KMS-11 (cell line): ENCODE results near the gene SYVN1.
A peak's percentile ranks its signal among the peaks of the same experiment; 100 is the strongest.

Experiments
- H2AFZ ChIP-seq: fragments of 200-600 bp; sonication (generic); 2 replicates; pipeline ENCODE4 v1.6.1; 2016; ENCODE audit warnings: antibody characterized with exemption, mixed run types, low read depth
- H3K27ac ChIP-seq: fragments of 200-600 bp; sonication (generic); 2 replicates; pipeline ENCODE4 v1.6.1; 2016; ENCODE audit warnings: mild to moderate bottlenecking, mixed run types
- H3K27me3 ChIP-seq: fragments of 200-600 bp; sonication (generic); 2 replicates; pipeline ENCODE4 v1.6.1; 2017; ENCODE audit warnings: mild to moderate bottlenecking, low read depth, mixed run types, moderate library complexity; ENCODE audit not compliant: insufficient read depth
- H3K36me3 ChIP-seq: fragments of 200-600 bp; sonication (generic); 2 replicates; pipeline ENCODE4 v1.6.1; 2017; ENCODE audit warnings: mild to moderate bottlenecking, mixed run types; ENCODE audit not compliant: insufficient read depth
- H3K4me1 ChIP-seq: fragments of 200-600 bp; sonication (generic); 2 replicates; pipeline ENCODE4 v1.6.1; 2016; ENCODE audit warnings: mild to moderate bottlenecking, low read depth, mixed run types; ENCODE audit not compliant: poor library complexity, severe bottlenecking
- H3K4me2 ChIP-seq: fragments of 200-600 bp; sonication (generic); 2 replicates; pipeline ENCODE4 v1.7.0; 2016; ENCODE audit warnings: mild to moderate bottlenecking, mixed run types
- H3K4me3 ChIP-seq: fragments of 200-600 bp; sonication (generic); IDR thresholded peaks from 2 replicates; pipeline ENCODE4 v1.6.1; 2017; ENCODE audit warnings: low read depth, low read length, mixed read lengths; ENCODE audit not compliant: insufficient read depth
- H3K79me2 ChIP-seq: fragments of 200-600 bp; sonication (generic); 2 replicates; pipeline ENCODE4 v1.6.1; 2016; ENCODE audit warnings: low read depth, mixed run types; ENCODE audit not compliant: insufficient read depth
- H3K9ac ChIP-seq: fragments of 200-600 bp; sonication (generic); 2 replicates; pipeline ENCODE4 v1.6.1; 2016; ENCODE audit warnings: mild to moderate bottlenecking, mixed run types
- H4K20me1 ChIP-seq: fragments of 200-600 bp; sonication (generic); 2 replicates; pipeline ENCODE4 v1.6.1; 2016; ENCODE audit warnings: mild to moderate bottlenecking, mixed run types; ENCODE audit not compliant: insufficient read depth
- TF ChIP-seq, protein P1 (sequence below): fragments of 200-600 bp; sonication (generic); conservative IDR thresholded peaks from 2 replicates; pipeline ENCODE4 v1.6.1; 2017; ENCODE audit warnings: low read depth, mild to moderate bottlenecking, antibody characterized with exemption, low read length, moderate library complexity, mixed read lengths

SYVN1 gene

DNA sequence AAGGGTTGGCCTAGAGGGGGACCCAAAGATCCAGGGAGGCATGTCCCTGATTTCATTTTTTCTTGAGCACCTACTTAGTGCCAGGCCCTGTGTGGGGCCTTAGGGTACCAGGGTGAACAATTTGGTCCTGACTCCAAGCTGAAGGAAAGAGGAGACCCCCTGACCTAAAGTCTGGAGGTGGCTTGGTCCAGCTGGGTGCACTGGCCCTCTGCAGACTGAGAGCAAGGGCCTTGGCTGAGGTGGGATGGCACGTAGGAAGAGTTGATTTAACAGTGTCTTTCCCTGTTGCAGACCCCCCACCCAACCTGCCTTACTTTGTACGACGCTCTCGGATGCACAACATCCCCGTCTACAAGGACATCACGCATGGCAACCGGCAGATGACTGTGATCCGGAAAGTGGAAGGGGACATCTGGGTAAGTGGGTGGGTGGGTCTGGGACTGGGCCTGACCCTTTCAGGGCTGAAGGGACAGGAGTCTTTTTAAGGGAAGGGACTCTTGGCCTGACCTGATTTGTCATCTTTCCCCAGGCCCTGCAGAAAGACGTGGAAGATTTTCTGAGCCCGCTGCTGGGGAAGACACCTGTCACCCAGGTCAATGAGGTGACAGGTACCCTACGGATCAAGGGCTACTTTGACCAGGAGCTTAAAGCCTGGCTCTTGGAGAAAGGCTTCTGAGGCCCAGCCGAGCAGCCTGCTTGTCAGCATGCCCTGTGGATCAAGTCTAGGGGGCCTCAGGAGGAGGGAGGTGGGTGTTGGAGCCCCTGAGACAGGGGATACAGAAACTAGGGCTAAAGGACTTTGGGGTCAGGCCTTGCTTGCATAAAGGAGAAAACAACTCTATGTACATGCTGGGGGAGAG, 8.9 kb downstream of the SYVN1 start:
- Histone ChIP-seq H3K9ac (no peak overlapping the region), H3K27ac (no peak overlapping the region), H4K20me1 (no peaks in the 10 kb centered on the region), H3K4me2 (no peak overlapping the region), H3K79me2 (peaks cover 35% of the 10 kb centered on the region), H2AFZ (no peak overlapping the region), H3K36me3 (no peaks in the 10 kb centered on the region; the same call in 1 of the 2 replicates), H3K4me3 (no peak overlapping the region), H3K27me3 (no peaks in the 10 kb centered on the region), H3K4me1 (peaks cover 20% of the 10 kb centered on the region)
- TF ChIP-seq, protein P1, sequence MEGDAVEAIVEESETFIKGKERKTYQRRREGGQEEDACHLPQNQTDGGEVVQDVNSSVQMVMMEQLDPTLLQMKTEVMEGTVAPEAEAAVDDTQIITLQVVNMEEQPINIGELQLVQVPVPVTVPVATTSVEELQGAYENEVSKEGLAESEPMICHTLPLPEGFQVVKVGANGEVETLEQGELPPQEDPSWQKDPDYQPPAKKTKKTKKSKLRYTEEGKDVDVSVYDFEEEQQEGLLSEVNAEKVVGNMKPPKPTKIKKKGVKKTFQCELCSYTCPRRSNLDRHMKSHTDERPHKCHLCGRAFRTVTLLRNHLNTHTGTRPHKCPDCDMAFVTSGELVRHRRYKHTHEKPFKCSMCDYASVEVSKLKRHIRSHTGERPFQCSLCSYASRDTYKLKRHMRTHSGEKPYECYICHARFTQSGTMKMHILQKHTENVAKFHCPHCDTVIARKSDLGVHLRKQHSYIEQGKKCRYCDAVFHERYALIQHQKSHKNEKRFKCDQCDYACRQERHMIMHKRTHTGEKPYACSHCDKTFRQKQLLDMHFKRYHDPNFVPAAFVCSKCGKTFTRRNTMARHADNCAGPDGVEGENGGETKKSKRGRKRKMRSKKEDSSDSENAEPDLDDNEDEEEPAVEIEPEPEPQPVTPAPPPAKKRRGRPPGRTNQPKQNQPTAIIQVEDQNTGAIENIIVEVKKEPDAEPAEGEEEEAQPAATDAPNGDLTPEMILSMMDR = no peak

DNA sequence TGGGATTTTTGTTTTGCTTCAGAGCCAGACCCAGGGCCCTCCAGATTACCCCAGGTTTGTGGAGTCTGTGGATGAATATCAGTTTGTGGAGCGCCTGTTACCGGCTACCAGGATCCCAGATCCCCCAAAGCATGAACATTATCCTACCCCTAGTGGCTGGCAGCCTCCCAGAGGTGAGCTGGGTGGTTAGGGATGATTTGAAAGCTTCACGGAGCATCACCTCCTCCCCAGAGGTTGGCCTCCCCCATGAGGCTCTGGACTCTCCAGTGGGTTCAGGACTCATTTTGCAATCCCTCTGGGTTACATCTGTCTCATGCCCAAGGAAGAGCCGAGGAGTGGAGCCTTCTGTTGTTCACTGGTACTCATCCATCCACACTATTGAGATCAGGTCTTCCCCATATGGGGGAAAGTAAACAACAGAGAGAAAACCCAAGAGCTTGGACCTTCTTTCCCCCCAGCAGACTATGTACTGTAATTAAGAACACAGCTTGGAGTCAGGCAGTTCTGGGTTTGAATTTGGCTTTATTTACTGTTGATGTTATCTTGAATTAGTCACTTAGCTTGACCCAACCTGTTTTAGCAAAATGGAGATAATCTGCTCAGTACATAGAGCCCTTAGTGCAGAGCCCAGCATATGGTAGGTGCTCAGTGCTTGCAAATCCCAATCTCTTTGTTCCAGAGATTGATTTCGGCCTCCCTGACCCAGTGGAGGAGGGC, 9.7 kb downstream of the SYVN1 start:
- TF ChIP-seq, protein P1 = no peak
- H2AFZ ChIP-seq = no peak overlapping the region
- H3K79me2 ChIP-seq = peaks cover 42% of the 10 kb centered on the region
- no peak overlapping the region for H3K9ac ChIP-seq
- H3K27ac ChIP-seq = no peak overlapping the region
- no peaks in the 10 kb centered on the region; the same call in 1 of the 2 replicates for H3K36me3 ChIP-seq
- H3K4me1 ChIP-seq = peaks cover 28% of the 10 kb centered on the region
- H3K4me3 ChIP-seq = no peak overlapping the region
- no peaks in the 10 kb centered on the region for H3K27me3 ChIP-seq
- no peak overlapping the region for H3K4me2 ChIP-seq
- H4K20me1 ChIP-seq = no peaks in the 10 kb centered on the region

DNA sequence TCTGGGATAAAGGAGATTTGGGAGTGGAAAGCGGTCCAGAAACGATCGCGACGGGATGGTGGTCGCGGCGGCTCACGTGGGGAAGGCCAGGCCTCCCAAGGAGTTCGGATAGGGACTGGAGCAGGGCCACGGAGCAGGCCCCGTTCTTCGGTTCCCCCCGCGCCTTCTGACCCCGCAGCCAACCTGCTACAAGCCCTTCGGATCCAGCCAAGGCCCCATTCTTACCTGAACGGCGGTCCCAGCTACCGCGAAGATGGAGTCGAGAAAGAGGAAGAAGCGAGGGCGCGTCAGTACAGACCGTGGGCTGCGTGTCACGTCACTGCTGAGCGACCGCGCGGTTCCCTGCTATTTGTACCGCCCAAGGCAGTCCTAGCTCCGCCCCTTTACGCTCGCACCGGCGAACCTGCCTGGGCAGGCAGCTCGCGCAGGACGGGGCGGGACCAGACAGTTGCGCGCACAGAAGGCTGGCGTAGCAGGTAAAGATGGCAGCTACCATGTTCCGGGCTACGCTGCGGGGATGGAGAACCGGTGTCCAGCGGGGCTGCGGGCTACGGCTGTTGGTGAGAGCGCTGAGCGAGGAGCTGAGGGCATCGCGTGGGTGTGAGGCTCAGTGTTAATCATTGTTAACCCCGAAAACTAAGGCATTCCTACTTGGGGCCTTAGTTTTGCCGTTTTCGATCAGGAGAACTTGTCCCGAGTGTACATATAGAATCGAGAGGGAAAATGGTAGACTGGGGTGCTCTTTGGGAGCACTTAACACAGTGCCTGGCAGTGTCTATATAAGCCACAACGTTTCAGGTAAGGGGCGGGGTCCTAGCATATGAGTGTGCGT, 12.2 kb downstream of the SYVN1 start, which contains the start of the genes FAU and MRPL49:
FAU (minus strand) TSS at position 270 of the 832 bp plus-strand sequence. CDS start 321 bp downstream, outside the sequence.
MRPL49 (plus strand) TSS at position 457 of the 832 bp plus-strand sequence; CDS start at position 483, 26 bp downstream.
- H3K4me1 ChIP-seq = peaks cover 39% of the 10 kb centered on the region
- peak within 1 kb of the TSS; percentile 96 for H3K4me2 ChIP-seq
- peak within 1 kb of the TSS; percentile 51 for H2AFZ ChIP-seq
- TF ChIP-seq, protein P1 = no peak
- H3K36me3 ChIP-seq = no peaks in the 10 kb centered on the region; the same call in 1 of the 2 replicates
- no peak within 1 kb of the TSS for H3K4me3 ChIP-seq
- H3K79me2 ChIP-seq = peaks cover 53% of the 10 kb centered on the region
- H3K9ac ChIP-seq = peak within 1 kb of the TSS; percentile 86
- H4K20me1 ChIP-seq = no peaks in the 10 kb centered on the region
- no peaks in the 10 kb centered on the region for H3K27me3 ChIP-seq
- peak within 1 kb of the TSS; percentile 59 for H3K27ac ChIP-seq

DNA sequence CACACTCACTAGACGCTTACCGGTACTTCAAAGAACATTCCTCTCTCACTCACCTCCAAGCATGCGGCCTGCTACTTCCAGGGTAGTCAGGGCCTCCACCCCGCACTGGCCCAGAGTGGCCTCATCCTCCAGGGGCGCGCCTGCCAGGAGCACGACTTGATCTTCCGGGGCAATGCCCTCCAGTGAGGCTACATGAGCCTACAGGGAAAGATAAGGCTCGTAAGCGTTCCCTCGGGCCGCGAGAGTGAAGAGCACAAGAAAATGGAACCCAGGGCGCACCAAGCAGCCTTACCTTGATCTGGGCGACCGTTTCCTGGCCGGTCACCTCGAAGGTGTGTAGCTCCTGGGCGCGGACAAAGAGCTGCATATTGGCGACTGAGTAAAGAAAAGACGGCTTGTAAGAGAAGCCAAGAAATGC, 12.9 kb downstream of the SYVN1 start:
- H4K20me1 ChIP-seq = no peaks in the 10 kb centered on the region
- H3K9ac ChIP-seq = peak overlapping the region; percentile 86
- no peaks in the 10 kb centered on the region for H3K36me3 ChIP-seq
- H2AFZ ChIP-seq = no peak overlapping the region
- H3K27me3 ChIP-seq = no peaks in the 10 kb centered on the region
- H3K27ac ChIP-seq = peak overlapping the region; percentile 59
- H3K4me3 ChIP-seq = no peak overlapping the region
- TF ChIP-seq, protein P1 = no peak
- peaks cover 42% of the 10 kb centered on the region for H3K4me1 ChIP-seq
- peaks cover 59% of the 10 kb centered on the region for H3K79me2 ChIP-seq
- peak overlapping the region; percentile 56 for H3K4me2 ChIP-seq
